HG02840 (cell line): ENCODE data around the gene DHX8.

Source experiments
- ATAC-seq: cut with Tn5 transposase; IDR thresholded peaks from one replicate; pipeline ENCODE4 v1.9.1; 2021; ENCODE audit warnings: mild to moderate bottlenecking, moderate library complexity, moderate number of reproducible peaks; ENCODE audit not compliant: unreplicated experiment, low FRiP score

Gene DHX8

DNA sequence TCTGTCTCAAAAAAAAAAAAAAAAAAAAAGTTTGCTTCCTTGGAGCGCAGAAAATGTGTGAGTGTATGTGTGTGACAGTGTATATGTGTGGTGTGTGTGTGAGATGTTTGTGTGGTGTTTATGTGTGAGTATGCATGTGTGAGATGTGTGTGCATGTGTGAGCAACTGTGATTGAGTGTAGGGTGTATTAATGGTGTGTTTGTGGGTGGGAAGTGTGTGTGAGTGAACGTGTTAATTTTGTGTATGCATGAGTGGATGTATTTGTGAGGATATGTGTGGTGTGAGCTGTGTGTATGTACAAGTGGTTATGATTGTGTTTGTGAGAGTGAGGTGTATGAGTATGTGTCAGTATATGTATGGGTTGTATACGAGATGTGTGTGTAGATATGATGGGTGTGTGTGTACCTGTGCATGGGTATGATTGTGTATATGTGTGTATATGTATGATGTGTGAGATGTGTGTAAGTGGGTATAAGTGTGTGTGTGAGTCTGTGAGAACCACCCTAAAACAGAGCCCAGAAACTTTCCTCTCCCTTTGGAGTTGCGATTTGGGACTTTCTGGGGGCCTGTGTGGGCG lies 84.8 kb downstream of the DHX8 start:
- no peak for ATAC-seq

DNA sequence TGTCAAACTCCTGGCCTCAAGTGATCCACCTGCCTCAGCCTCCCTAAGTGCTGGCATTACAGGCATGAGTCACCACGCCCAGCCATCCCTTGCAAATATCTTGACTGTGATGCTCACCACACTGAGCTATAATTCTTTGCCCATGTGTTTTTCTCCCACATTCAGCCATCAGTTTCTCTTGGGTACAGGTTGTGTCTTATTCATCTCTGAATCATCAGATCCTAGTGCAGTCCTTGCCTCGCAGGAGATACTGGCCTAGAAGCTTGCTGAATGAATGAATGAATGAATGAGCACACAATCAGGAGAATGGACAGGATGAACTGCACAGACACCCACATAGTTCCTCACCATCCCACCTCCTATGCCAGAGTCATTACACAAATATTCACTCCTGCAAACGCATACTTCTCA lies 86.7 kb downstream of the DHX8 start:
- ATAC-seq = no peak

DNA sequence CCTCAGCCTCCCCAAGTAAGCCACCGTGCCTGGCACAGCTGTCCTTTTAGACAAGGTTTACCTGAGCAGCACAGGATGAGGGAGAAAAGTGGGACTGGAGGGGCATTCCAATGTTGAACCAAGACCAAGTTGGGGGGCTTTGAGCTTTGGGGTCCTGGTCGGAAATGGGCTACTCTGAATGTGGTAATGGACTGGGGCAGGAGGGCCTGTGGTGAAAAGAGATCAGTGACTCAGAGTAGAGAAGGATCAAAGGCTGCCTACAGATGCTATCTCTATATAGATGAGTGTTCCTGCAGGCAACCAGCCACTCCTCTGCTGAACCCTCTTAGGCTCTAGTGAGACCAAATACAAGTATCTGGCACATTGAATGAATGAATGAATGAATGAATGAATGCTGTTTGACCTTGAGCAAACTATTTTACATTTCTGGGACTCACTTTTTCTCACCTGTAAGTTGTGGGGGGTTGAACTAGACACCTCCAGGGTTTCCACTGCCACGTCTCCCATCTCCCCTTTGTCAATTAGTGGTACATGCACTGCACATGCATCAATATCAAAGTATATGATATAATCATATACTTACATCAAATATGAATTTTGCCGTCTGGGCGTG lies 88.7 kb downstream of the DHX8 start:
- no peak for ATAC-seq

DNA sequence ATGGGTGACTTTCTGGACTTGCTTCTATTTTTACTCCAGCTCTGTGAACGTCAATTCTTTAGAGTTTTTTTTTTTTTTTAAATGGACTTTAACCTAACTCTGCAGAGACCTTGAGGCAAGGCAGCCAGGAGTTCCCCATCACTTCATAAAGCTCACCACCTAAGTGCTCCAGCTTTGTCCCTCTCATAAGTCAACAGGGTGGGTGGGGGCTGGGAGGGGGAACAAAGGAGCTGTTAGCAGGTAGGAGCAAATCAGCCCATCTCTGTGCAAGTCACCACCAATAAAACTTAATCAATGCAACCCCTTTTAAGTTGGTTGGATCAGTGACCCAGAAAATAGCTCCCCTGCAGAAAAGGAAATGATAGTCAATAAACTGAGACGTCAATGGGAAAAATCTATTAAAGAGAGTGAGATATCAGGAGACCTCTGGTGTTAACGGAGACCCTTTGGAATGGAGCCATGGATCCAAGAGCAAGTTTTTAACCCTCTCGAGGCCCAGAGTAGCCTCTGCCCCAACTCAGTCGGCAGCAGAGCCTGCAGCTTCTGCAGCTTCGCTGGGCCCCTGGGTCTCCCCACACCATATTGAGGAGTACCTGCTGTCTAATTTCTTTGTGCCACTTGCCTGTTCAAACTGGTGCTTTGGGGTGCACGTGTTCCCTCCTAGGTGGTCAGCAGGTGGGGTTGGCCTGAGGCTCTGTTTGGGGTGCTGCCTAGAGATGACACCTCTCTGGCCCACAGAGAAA lies 90.0 kb downstream of the DHX8 start:
- no peak for ATAC-seq

DNA sequence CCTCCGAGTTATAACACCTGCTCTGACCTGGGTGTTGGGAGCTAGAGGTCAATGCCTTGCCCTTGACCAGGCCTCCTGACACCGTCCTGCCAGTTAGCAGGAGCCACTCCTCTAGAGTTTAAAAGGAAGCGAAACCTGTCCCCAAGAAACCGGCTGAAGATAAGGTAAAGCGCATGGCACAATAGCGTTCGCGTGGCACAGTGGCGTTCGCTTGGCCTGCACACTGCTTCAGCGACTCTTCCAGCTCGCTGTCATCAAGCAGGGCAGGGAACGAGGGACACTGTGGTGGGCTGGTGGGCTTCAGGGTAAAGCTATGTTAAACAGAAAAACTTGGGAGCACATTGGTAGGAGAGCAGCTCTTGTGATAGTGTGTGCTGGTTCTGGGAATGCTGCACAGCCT lies 90.6 kb downstream of the DHX8 start:
- no peak for ATAC-seq

DNA sequence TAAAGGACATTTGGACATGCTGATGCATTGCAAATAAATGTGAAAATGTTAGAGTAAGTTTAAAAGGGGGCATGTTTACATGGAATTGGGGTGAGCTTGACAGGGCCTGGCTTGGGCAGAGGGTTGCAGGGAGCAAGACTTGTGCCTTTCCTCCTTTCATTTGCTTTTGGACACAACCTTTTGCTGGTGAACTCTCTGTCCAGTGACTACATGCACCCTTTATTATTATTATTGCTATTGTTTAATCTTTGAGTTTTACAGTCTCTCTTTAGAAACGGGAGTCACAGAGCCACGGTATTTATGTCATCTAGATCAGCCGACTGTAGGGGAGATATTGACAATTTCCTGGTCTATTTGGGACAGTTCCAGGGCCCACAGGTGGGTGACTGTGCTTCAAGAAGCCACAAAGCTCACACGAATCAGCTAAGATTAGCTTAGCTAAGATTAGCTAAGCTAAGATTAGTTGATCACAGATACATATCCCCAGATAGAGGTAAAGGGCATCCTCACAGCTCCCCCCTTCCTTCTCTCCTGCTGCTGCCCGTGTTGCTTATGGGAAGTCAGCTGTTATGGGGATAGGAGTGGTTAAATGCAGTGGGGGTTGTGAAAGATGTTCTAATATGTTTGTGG lies 91.2 kb downstream of the DHX8 start:
- no peak for ATAC-seq
